ENCODE results near the gene RYK.

RYK gene

GRCh38 chr3:134179508-134179907 is 71.2 kb downstream of the RYK start:
- Histone ChIP-seq H3F3A (ENCODE audit: control insufficient read depth, insufficient read depth) (no peaks in the 10 kb centered on the region), H3K27me3 (ENCODE audit: control insufficient read depth, low read length) (no peaks in the 10 kb centered on the region), H3K36me3 (ENCODE audit: control insufficient read depth, low read length) (no peaks in the 10 kb centered on the region), H3K4me2 (ENCODE audit: low read length) (no peak overlapping the region), H3K9me2 (replicated peaks; ENCODE audit: control insufficient read depth, low read length) (no peaks in the 10 kb centered on the region), H3K9me3 (ENCODE audit: control insufficient read depth, insufficient read depth, low read length) (no peaks in the 10 kb centered on the region), H3K4me1 (ENCODE audit: control insufficient read depth, low read length) (no peaks in the 10 kb centered on the region), H4K20me1 (ENCODE audit: control insufficient read depth, insufficient read depth, low read depth, low read length) (no peaks in the 10 kb centered on the region), H3K4me3 (ENCODE audit: low read length) (no peak overlapping the region), H3K79me2 (ENCODE audit: control insufficient read depth, low read length) (no peaks in the 10 kb centered on the region), H3K27ac (ENCODE audit: low read depth, low read length) (no peak overlapping the region)
- TF ChIP-seq CTCF (IDR thresholded peaks at IDR 0.05; ENCODE audit: low read depth, low read length, poor library complexity, severe bottlenecking) (no peak), EZH2phosphoT487 (IDR thresholded peaks at IDR 0.05; ENCODE audit: borderline replicate concordance, low read length) (no peak)

DNA sequence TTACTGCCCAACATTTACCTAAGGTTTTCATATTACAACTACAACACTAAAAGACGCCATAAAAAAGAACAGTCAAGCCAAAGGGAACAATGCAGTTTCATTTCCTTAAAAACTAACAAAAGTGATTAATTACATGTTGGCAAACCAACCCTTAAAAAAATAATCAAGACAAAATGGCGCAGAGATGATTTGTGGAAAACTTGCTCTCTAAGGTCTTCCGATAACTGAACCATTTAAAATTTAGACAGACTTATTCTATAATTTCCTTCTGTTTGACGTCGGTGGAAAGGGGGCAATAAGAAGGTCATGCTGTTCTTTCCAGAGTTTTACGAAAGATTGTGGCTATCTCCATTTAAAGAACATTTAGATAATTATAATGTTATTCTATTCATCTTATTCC is 87.6 kb downstream of the RYK start:
- Histone ChIP-seq H3K9me2 (replicated peaks; ENCODE audit: control insufficient read depth, low read length) (no peaks in the 10 kb centered on the region), H3K36me3 (ENCODE audit: control insufficient read depth, low read length) (no peaks in the 10 kb centered on the region; the same call in 1 of the 2 replicates), H3K79me2 (ENCODE audit: control insufficient read depth, low read length) (no peaks in the 10 kb centered on the region), H3K9me3 (ENCODE audit: control insufficient read depth, insufficient read depth, low read length) (no peaks in the 10 kb centered on the region), H3K4me2 (ENCODE audit: low read length) (no peak overlapping the region), H3K27me3 (ENCODE audit: control insufficient read depth, low read length) (no peaks in the 10 kb centered on the region), H4K20me1 (ENCODE audit: control insufficient read depth, insufficient read depth, low read depth, low read length) (no peaks in the 10 kb centered on the region), H3F3A (ENCODE audit: control insufficient read depth, insufficient read depth) (no peaks in the 10 kb centered on the region), H3K4me1 (ENCODE audit: control insufficient read depth, low read length) (no peaks in the 10 kb centered on the region), H3K4me3 (ENCODE audit: low read length) (no peak overlapping the region), H3K27ac (ENCODE audit: low read depth, low read length) (no peak overlapping the region)
- TF ChIP-seq CTCF (IDR thresholded peaks at IDR 0.05; ENCODE audit: low read depth, low read length, poor library complexity, severe bottlenecking) (no peak), EZH2phosphoT487 (IDR thresholded peaks at IDR 0.05; ENCODE audit: borderline replicate concordance, low read length) (no peak)

GRCh38 chr3:134161898-134162615 is 88.6 kb downstream of the RYK start:
- Histone ChIP-seq H3K4me3 (ENCODE audit: low read length) (no peak overlapping the region), H3F3A (ENCODE audit: control insufficient read depth, insufficient read depth) (no peaks in the 10 kb centered on the region), H3K36me3 (ENCODE audit: control insufficient read depth, low read length) (no peaks in the 10 kb centered on the region; the same call in 1 of the 2 replicates), H4K20me1 (ENCODE audit: control insufficient read depth, insufficient read depth, low read depth, low read length) (no peaks in the 10 kb centered on the region), H3K27ac (ENCODE audit: low read depth, low read length) (no peak overlapping the region), H3K4me2 (ENCODE audit: low read length) (no peak overlapping the region), H3K9me2 (replicated peaks; ENCODE audit: control insufficient read depth, low read length) (no peaks in the 10 kb centered on the region), H3K9me3 (ENCODE audit: control insufficient read depth, insufficient read depth, low read length) (no peaks in the 10 kb centered on the region), H3K4me1 (ENCODE audit: control insufficient read depth, low read length) (no peaks in the 10 kb centered on the region), H3K27me3 (ENCODE audit: control insufficient read depth, low read length) (no peaks in the 10 kb centered on the region), H3K79me2 (ENCODE audit: control insufficient read depth, low read length) (no peaks in the 10 kb centered on the region)
- TF ChIP-seq EZH2phosphoT487 (IDR thresholded peaks at IDR 0.05; ENCODE audit: borderline replicate concordance, low read length) (no peak), CTCF (IDR thresholded peaks at IDR 0.05; ENCODE audit: low read depth, low read length, poor library complexity, severe bottlenecking) (no peak)
